HEK293T (cell line): ENCODE measurements around the gene RPGRIP1L.

ENCODE experiments used
- ARNT ChIP-seq: fragments of 450-650 bp; IDR thresholded peaks from 2 replicates; pipeline ENCODE4 v1.6.1; 2017; ENCODE audit warnings: mild to moderate bottlenecking
- BHLHE40 ChIP-seq: fragments of 450-650 bp; IDR thresholded peaks from 2 replicates; pipeline ENCODE4 v1.6.1; 2016; ENCODE audit warnings: mild to moderate bottlenecking, moderate library complexity, borderline replicate concordance
- FOXA1 ChIP-seq: fragments of 450-650 bp; IDR thresholded peaks from 2 replicates; pipeline ENCODE4 v1.6.1; 2016; ENCODE audit warnings: mild to moderate bottlenecking
- FOXM1 ChIP-seq: fragments of 450-650 bp; IDR thresholded peaks from 2 replicates; pipeline ENCODE4 v1.6.1; 2017; ENCODE audit warnings: mild to moderate bottlenecking, borderline replicate concordance
- NFRKB ChIP-seq: fragments of 450-650 bp; IDR thresholded peaks from 2 replicates; pipeline ENCODE4 v1.6.1; 2016; ENCODE audit warnings: mild to moderate bottlenecking, moderate library complexity
- SUZ12 ChIP-seq: fragments of 450-650 bp; IDR thresholded peaks from 2 replicates; pipeline ENCODE4 v1.6.1; 2016; ENCODE audit warnings: mild to moderate bottlenecking
- TF ChIP-seq, protein P1 (sequence below): fragments of 450-650 bp; IDR thresholded peaks from 2 replicates; pipeline ENCODE4 v1.6.1; 2016

DNA sequence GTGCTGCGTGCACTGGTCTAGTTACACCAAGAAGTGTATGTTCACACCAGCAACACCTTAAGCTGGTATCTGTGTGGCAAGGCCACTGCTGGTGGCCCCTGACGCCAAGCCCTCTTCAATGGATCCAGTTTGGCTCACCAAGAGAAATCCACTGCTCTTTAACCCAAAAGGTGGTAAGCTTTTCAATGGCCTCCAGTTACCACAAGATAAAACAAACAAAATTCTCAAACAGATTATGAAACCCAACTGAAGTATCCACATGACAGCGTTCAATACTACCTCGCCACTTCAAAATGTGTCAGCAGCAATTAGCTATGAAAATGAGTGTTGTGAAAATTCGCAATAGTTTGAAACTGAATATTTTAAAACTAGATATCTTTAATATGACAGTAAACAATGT, 104.1 kb downstream of the RPGRIP1L start:
- TF ChIP-seq ARNT: no peak
- TF ChIP-seq, protein P1, sequence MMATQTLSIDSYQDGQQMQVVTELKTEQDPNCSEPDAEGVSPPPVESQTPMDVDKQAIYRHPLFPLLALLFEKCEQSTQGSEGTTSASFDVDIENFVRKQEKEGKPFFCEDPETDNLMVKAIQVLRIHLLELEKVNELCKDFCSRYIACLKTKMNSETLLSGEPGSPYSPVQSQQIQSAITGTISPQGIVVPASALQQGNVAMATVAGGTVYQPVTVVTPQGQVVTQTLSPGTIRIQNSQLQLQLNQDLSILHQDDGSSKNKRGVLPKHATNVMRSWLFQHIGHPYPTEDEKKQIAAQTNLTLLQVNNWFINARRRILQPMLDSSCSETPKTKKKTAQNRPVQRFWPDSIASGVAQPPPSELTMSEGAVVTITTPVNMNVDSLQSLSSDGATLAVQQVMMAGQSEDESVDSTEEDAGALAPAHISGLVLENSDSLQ: no peak
- no peak for TF ChIP-seq NFRKB
- TF ChIP-seq SUZ12: no peak
- TF ChIP-seq BHLHE40: no peak
- TF ChIP-seq FOXA1: no peak
- no peak for TF ChIP-seq FOXM1
